Naive thymus-derived CD8-positive, alpha-beta T cell (primary cell): ENCODE results near the gene VPS35L. TPM values are rescaled to one million over a fixed set of nuclear protein-coding genes. Genes with fewer than 3 reads are reported as not detected.

Source experiments
- ATAC-seq, 2 donors: fragments of 150-1000 bp; cut with Tn5 transposase in 1 of 2; sonication (Bioruptor Pico), chemical (Tn5 transposase) in 1 of 2; 1 replicate in 1 of 2; 2 replicates in 1 of 2; pipeline ENCODE4 v1.10.0; 2021; ENCODE audit warnings: mild to moderate bottlenecking in 2 of 2, moderate library complexity in 2 of 2
- POLR2A ChIA-PET: fragments of 350-600 bp; sonication (Branson Sonifier 250); formaldehyde crosslinking; loops from one replicate; lab custom pipeline; 2021; ENCODE audit warnings: antibody characterized with exemption; lab: Charles Lee
- DNase-seq, 10 donors: peaks; one replicate each; pipeline versions ENCODE4 v3.0.0 to v3.0.0-alpha.2; 2020 to 2022
- H3K27ac Mint-ChIP-seq, 10 donors: one replicate each; pipeline ENCODE4 v1.8.0; 2020 to 2022; ENCODE audit warnings: mild to moderate bottlenecking in 10 of 10, mixed read lengths in 10 of 10, moderate library complexity in 4 of 10, inconsistent platforms in 1 of 10
- H3K27me3 Mint-ChIP-seq, 5 donors: one replicate each; pipeline ENCODE4 v1.8.0; 2021 to 2022; ENCODE audit warnings: mixed read lengths in 5 of 5
- H3K36me3 Mint-ChIP-seq, 3 donors: one replicate each; pipeline ENCODE4 v1.8.0; 2020 to 2022; ENCODE audit warnings: mixed read lengths in 3 of 3, mild to moderate bottlenecking in 2 of 3, inconsistent platforms in 1 of 3
- H3K4me1 Mint-ChIP-seq, 4 donors: one replicate each; pipeline ENCODE4 v1.8.0; 2021 to 2022; ENCODE audit warnings: mixed read lengths in 4 of 4
- H3K4me3 Mint-ChIP-seq, 10 donors: one replicate each; pipeline ENCODE4 v1.8.0; 2020 to 2022; ENCODE audit warnings: mild to moderate bottlenecking in 10 of 10, mixed read lengths in 10 of 10, moderate library complexity in 6 of 10, inconsistent platforms in 1 of 10
- H3K9me3 Mint-ChIP-seq, 9 donors: one replicate each; pipeline ENCODE4 v1.8.0; 2020 to 2022; ENCODE audit warnings: mixed read lengths in 9 of 9, mild to moderate bottlenecking in 3 of 9, inconsistent platforms in 1 of 9, moderate library complexity in 1 of 9
- polyA plus RNA-seq, 3 donors: library from polyadenylated mRNA; unstranded; fragments of 300-500 nt; fragmentation: Illumina TruSeq; gene quantifications; one replicate each; pipeline ENCODE4 v1.2.3, GENCODE V29; 2021
- total RNA-seq, 8 experiments: library from RNA in 2 of 8; stranded (reverse) in 2 of 8; gene quantifications; one replicate each; pipeline ENCODE4 v1.2.3 and lab custom pipeline; 2021 to 2026

The VPS35L gene
- total and polyA plus RNA-seq, 5 experiments from 2014 or later = 41.6 to 53.7 (median 45.6) TPM

DNA sequence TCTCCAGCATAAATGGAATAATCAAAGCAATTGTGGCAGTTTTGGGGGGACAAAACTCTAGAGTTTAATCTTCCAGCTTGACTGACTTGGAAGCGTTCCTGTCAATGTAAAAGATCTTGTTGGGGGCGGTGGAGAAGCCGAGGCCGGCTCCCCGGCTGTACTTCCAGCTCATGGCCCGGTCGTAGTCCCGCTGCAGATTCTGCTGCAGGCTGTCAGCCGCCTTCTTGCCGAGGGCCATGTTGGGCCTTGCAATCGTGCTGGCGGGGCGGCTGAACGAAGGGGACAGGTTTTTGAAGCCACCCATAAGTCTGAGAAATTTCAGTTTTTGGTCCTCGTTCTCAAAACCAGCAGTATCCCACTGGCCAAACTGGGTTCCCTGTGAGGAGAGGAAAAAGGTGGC lies 151.3 kb downstream of the VPS35L start:
- POLR2A ChIA-PET = interaction anchor here (1.6 kb wide), 1 partner anchor 11 kb away, joined by 6 read pairs; no protein-coding TSS in a partner anchor

DNA sequence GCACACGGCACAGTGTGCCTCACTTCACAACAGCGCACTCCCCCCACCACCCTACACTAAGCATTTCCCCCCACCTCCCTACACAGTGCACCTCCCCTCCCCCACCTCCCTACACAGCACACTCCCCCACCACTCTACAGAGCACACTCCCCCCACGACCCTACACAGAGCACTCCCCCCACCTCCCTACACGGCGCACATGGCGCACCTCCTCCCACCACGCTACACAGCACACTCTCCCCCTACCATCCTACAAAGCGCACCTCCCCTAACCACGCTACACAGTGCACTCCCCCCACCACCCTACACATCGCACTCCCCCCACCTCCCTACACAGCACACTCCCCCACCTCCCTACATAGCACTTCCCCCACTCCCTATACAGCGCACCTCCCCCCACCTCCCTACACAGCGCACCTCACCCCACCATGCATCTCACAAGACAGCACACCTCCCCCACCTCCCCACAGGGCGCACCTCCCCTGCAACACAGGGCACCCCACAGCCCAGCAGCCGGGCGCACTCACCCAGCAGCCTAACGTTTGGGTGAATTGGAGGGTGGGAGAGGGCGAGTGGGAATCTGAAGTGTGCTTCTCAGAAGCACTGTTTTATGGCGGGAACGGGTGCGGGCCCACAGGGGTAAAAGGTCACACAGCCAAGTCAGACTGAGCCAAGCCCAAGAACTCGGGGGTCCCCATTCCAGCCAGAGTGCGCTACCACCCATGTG lies 152.2 kb downstream of the VPS35L start:
- Mint-ChIP-seq H3K4me1 (peaks cover 4 to 12% (median 11%) of the 10 kb centered on the region in 4 donors), H3K4me3 (no peak overlapping the region), H3K27me3 (no peaks in the 10 kb centered on the region), H3K27ac (peak overlapping the region in 2 of 10 donors; percentile 37 to 54), H3K36me3 (peaks cover 3 to 80% (median 21%) of the 10 kb centered on the region in 3 donors), H3K9me3 (no peaks in the 10 kb centered on the region)
- POLR2A ChIA-PET = interaction anchor here (1.6 kb wide), 1 partner anchor 12 kb away, joined by 6 read pairs; no protein-coding TSS in a partner anchor
- ATAC-seq (no peak), DNase-seq (no peak)

More for the DNA sequence above, 151.3 kb downstream of the VPS35L start:
- Mint-ChIP-seq H3K4me3 (no peak overlapping the region), H3K9me3 (no peaks in the 10 kb centered on the region), H3K27ac (peak overlapping the region in 2 of 10 donors; percentile 14 to 37), H3K36me3 (peaks cover 3 to 83% (median 27%) of the 10 kb centered on the region in 3 donors), H3K27me3 (no peaks in the 10 kb centered on the region), H3K4me1 (peaks cover 4 to 12% (median 10%) of the 10 kb centered on the region in 4 donors)
- ATAC-seq (no peak), DNase-seq (no peak)

- H3K9me3 Mint-ChIP-seq = no peaks in the 10 kb centered on the region
- H3K4me3 Mint-ChIP-seq = no peak overlapping the region
- H3K36me3 Mint-ChIP-seq = peaks cover 3 to 79% (median 19%) of the 10 kb centered on the region in 3 donors
- DNase-seq (no peak), ATAC-seq (no peak)
- POLR2A ChIA-PET = interaction anchor here (1.2 kb wide), 1 partner anchor 10 kb away, joined by 5 read pairs; the partner anchor contains the start of genes IQCK and KNOP1
- H3K27me3 Mint-ChIP-seq = no peaks in the 10 kb centered on the region
- peak overlapping the region in 5 of 10 donors; percentile 12 to 94 (median 53) for H3K27ac Mint-ChIP-seq
- H3K4me1 Mint-ChIP-seq = peaks cover 1 to 16% (median 11%) of the 10 kb centered on the region in 4 donors
Observed at GRCh38 chr16:19708296-19709205, 153.0 kb downstream of the VPS35L start.

- POLR2A ChIA-PET = interaction anchor here (1.2 kb wide), 1 partner anchor 9 kb away, joined by 5 read pairs; the partner anchor contains the start of genes IQCK and KNOP1
- no peak for DNase-seq
- H3K36me3 Mint-ChIP-seq = peaks cover 9 to 79% (median 25%) of the 10 kb centered on the region in 3 donors
- no peaks in the 10 kb centered on the region for H3K27me3 Mint-ChIP-seq
- no peak for ATAC-seq
- no peaks in the 10 kb centered on the region for H3K9me3 Mint-ChIP-seq
- H3K27ac Mint-ChIP-seq = peak overlapping the region in 6 of 10 donors; percentile 32 to 94 (median 64)
- peaks cover 1 to 18% (median 18%) of the 10 kb centered on the region in 4 donors for H3K4me1 Mint-ChIP-seq
- H3K4me3 Mint-ChIP-seq = no peak overlapping the region
Observed at GRCh38 chr16:19709381-19710136, 154.1 kb downstream of the VPS35L start.

- DNase-seq (no peak), ATAC-seq (no peak)
- Mint-ChIP-seq H3K27ac (peak overlapping the region in 4 of 10 donors; percentile 15 to 94 (median 42)), H3K4me1 (peaks cover 5 to 22% (median 19%) of the 10 kb centered on the region in 4 donors), H3K4me3 (no peak overlapping the region), H3K9me3 (no peaks in the 10 kb centered on the region), H3K36me3 (peaks cover 10 to 75% (median 22%) of the 10 kb centered on the region in 3 donors), H3K27me3 (no peaks in the 10 kb centered on the region)
- POLR2A ChIA-PET = no interaction called here
Observed at GRCh38 chr16:19710191-19710908, 154.8 kb downstream of the VPS35L start.

DNA sequence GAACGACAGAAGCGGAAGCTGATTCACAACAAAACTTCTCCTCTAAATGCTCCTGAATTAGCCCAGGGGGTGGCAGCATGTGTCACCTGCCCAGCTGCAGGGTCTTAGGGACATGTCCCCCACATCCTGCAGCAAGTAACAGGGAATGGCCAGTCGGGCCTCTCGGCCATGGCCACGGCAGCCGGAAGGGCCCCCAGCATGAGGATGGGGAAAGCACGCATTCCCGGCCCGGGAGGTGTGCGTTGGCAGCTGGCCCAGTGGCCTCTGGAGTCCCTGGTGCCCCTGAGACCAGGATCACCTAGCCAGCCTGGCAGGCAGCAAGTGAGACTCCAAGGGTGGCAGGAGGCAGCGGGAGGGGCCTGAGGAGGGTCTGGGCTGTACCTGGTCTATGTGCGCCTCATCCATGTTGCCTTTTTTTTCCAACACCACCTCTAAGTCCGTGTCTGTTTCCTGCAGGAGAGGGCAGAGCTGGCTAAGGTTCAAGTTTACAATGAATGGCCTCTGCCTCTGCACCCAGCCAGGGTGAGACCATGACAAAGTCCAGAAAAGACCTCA lies 155.6 kb downstream of the VPS35L start:
- Mint-ChIP-seq H3K27me3 (no peaks in the 10 kb centered on the region), H3K4me1 (peaks cover 11 to 26% (median 22%) of the 10 kb centered on the region in 4 donors), H3K27ac (peak overlapping the region in 2 of 10 donors; percentile 12 to 39), H3K4me3 (no peak overlapping the region), H3K36me3 (peaks cover 7 to 73% (median 21%) of the 10 kb centered on the region in 3 donors), H3K9me3 (no peaks in the 10 kb centered on the region)
- ATAC-seq = no peak
- no peak for DNase-seq
- POLR2A ChIA-PET = no interaction called here

- no peak for DNase-seq
- peaks cover 7 to 67% (median 17%) of the 10 kb centered on the region in 3 donors for H3K36me3 Mint-ChIP-seq
- no peak overlapping the region for H3K4me3 Mint-ChIP-seq
Observed at GRCh38 chr16:19711643-19712042, 156.1 kb downstream of the VPS35L start.

DNA sequence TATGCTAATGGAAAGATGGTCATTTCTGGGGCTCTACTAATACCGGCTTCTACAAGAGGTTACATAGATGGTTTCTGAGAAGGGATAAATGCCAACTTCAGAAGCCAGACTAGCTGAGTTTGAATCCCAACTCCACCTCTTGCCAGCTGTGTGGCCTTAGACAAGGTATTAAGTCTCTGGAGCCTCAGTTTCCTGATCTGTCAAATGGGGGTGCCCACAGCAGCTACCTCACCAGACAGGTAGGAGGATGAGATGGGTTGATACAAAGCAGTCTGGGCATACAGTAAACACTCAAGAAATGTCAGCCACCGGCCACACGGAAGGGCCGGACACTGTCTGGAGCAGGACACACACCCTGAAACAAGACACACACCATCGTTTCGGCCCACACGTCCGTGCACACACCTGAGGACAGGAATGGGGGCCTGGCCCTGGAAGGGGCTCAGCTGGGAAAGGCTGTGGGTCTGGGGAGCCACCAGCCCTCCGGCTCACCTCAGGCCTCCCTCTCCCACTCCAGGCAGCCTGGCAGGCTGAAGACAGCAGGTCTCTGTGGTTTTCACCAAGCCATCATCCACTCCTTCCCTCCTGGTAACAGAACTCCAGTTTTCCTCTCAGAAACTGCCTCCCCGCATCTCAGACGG lies 157.0 kb downstream of the VPS35L start:
- Mint-ChIP-seq H3K4me3 (no peak overlapping the region), H3K4me1 (peaks cover 25 to 40% (median 33%) of the 10 kb centered on the region in 4 donors), H3K27me3 (no peaks in the 10 kb centered on the region), H3K36me3 (peaks cover 7 to 62% (median 17%) of the 10 kb centered on the region in 3 donors), H3K27ac (no peak overlapping the region), H3K9me3 (no peaks in the 10 kb centered on the region)
- DNase-seq (no peak), ATAC-seq (no peak)
- POLR2A ChIA-PET = no interaction called here

More at GRCh38 chr16:19711643-19712042, 156.1 kb downstream of the VPS35L start:
- POLR2A ChIA-PET = no interaction called here
- H3K27me3 Mint-ChIP-seq = no peaks in the 10 kb centered on the region
- H3K4me1 Mint-ChIP-seq = peaks cover 16 to 31% (median 28%) of the 10 kb centered on the region in 4 donors
- no peaks in the 10 kb centered on the region for H3K9me3 Mint-ChIP-seq
- peak overlapping the region in 4 of 10 donors; percentile 6 to 40 (median 26) for H3K27ac Mint-ChIP-seq
- no peak for ATAC-seq

DNA sequence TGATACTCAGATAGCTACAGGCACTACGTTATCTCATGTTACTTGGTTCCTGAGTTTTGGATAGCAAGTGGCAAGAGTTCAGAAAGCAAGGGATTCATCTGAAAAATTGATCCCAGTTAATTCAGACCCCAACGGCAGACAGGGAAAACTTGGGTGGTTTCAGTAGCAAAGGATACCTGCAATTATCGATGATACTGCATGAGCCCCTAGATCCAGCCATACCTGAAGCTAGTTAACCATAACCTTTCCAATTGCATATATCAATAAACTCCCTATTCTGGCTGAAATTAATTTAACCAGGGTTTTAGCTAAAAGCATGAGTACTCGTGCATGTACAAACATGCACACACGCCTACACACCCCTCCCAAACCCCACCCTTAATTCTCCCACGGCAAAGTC lies 158.2 kb downstream of the VPS35L start:
- ATAC-seq = no peak
- H3K27me3 Mint-ChIP-seq = no peaks in the 10 kb centered on the region
- peaks cover 30 to 40% (median 34%) of the 10 kb centered on the region in 4 donors for H3K4me1 Mint-ChIP-seq
- H3K9me3 Mint-ChIP-seq = no peaks in the 10 kb centered on the region
- POLR2A ChIA-PET = no interaction called here
- peaks cover 7 to 56% (median 17%) of the 10 kb centered on the region in 3 donors for H3K36me3 Mint-ChIP-seq
- H3K27ac Mint-ChIP-seq = peak overlapping the region in 2 of 10 donors; percentile 24 to 66
- no peak for DNase-seq
- no peak overlapping the region for H3K4me3 Mint-ChIP-seq

DNA sequence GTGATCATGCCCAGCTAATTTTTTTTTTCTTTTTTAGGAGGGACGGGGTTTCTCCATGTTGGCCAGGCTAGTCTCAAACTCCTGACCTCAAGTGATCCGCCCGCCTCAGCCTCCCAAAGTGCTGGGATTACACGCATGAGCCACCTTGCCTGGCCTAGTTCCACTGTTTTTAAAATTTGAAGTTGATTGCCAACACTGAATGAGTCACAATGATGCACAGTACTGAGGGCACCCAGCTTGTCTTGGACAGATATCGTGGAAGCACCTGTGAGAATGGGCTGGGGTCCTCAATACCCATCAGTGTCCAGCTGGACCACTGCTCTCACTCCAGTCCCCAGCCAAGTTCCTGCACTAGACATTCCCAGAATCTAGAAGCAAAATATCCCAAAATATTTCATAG lies 160.1 kb downstream of the VPS35L start:
- no peaks in the 10 kb centered on the region for H3K27me3 Mint-ChIP-seq
- DNase-seq = no peak
- peaks cover 27 to 37% (median 31%) of the 10 kb centered on the region in 4 donors for H3K4me1 Mint-ChIP-seq
- POLR2A ChIA-PET = no interaction called here
- ATAC-seq = no peak
- no peaks in the 10 kb centered on the region for H3K9me3 Mint-ChIP-seq
- peak overlapping the region in 3 of 10 donors; percentile 13 to 80 (median 60) for H3K27ac Mint-ChIP-seq
- peaks cover 7 to 38% (median 14%) of the 10 kb centered on the region in 3 donors for H3K36me3 Mint-ChIP-seq
- peak overlapping the region in 1 of 10 donors; percentile 4 for H3K4me3 Mint-ChIP-seq
